Activated CD4-positive, alpha-beta T cell treated with anti-CD3 and anti-CD28 coated beads for 4 hours (primary cell): Measurements from ENCODE around the gene ZNF689.
"Not testable (repeated sequence)": the region's sequence is repeated elsewhere in the genome, so short reads cannot be mapped to it uniquely, and the experiment has no call there.

Experiments
- DNase-seq, 2 donors: peaks; one replicate each; pipeline ENCODE4 v3.0.0-alpha.2; 2020

ZNF689 gene

GRCh38 chr16:30590869-30591268, 19.3 kb downstream of the ZNF689 start:
- DNase-seq = not testable (repeated sequence)

GRCh38 chr16:30589582-30589981, 20.6 kb downstream of the ZNF689 start:
- DNase-seq = not testable (repeated sequence)

- no peak for DNase-seq
Measured at GRCh38 chr16:30588651-30589050, 21.5 kb downstream of the ZNF689 start.

GRCh38 chr16:30585400-30586191, 24.6 kb downstream of the ZNF689 start, which contains the start of gene ZNF785:
ZNF785 (minus strand) TSS chr16:30585697; CDS start chr16:30585611, 86 bp downstream.
- peak; percentile 89 to 92 for DNase-seq

DNA sequence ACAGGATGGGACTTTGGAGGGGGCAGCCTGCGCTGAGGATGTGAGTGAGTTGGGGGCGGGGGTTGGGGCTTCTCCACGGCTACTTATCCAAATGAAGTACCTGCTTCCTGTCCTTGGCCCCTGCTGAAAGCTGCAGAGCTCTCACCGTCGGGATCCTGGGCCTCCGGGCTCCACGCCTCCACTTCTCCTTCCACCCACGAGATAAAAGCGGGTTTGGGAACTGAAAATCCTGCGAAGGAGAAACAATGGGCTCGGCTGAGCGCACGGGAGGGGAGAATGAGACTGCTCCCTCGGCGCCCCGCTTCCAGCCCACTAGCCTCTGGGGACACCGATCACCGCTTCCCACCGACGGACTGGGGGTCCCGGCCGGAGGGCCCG, 25.2 kb downstream of the ZNF689 start:
- DNase-seq = no peak

DNA sequence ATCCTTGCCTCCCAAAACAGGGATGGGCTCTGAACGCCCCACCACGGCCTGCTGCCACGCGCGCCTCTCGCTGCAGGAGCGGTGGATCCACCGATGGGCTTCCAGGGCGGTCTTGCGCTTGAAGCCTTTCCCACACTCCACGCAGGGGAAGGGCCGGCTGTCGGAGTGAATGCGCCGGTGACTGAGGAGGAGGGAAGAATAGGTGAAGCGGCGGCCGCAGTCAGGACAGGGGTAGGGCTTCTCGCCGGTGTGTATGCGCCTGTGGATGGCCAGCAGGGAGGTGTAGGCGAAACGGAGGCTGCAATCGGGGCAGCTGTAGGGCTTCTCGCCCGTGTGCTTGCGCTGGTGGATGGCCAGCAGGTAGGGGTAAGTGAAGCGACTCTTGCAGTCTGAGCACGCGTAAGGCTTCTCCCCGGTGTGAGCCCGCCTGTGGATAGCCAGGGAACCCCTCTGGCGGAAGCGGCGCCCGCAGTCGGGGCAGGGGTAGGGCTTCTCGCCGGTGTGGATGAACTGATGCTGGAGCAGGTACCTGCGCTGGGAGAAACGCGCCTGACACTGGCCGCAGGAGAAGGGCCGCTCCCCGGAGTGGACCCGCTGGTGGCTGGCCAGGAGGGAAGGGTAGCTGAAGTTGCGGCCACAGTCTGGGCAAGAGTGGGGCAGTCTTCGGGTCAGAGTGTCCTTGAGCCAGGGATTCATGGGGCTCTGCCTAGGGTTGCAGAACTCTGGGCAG, 27.4 kb downstream of the ZNF689 start:
- DNase-seq = no peak

DNA sequence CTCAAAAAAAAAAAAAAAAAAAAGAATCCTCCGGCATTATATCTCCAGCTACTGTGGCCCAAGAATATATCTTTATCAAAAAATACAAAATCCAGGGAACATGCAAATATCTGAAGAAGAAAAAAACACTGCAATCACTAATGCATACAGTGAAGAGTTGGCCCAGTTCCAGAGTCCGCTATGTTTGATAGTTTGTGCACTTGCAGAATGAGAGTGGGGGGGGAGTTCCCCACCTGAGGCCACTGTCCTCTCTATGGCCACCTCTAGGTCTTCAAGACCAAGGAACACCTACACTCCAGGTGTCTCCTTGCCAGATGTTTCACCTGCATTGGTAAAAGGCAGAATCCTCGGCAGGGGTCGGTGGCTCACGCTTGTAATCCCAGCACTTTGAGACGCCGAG, 28.7 kb downstream of the ZNF689 start:
- no peak for DNase-seq

DNA sequence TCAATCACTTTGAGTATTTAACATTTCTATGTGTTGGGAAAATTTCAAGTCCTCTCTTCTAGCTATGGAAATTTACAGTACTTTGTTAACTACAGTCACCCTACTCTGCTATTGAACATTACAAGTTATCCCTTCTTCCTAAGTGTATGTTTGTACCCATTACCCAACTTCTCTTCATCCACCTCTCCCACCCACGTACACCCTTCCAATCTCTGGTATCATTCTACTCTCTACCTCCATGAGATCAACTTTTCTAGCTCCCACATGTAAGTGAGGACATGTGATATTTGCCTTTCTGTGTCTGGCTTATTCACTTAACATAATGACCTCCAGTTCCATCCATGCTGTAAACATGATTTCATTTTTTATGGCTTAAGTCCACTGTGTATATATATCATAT, 35.5 kb downstream of the ZNF689 start:
- no peak for DNase-seq

DNA sequence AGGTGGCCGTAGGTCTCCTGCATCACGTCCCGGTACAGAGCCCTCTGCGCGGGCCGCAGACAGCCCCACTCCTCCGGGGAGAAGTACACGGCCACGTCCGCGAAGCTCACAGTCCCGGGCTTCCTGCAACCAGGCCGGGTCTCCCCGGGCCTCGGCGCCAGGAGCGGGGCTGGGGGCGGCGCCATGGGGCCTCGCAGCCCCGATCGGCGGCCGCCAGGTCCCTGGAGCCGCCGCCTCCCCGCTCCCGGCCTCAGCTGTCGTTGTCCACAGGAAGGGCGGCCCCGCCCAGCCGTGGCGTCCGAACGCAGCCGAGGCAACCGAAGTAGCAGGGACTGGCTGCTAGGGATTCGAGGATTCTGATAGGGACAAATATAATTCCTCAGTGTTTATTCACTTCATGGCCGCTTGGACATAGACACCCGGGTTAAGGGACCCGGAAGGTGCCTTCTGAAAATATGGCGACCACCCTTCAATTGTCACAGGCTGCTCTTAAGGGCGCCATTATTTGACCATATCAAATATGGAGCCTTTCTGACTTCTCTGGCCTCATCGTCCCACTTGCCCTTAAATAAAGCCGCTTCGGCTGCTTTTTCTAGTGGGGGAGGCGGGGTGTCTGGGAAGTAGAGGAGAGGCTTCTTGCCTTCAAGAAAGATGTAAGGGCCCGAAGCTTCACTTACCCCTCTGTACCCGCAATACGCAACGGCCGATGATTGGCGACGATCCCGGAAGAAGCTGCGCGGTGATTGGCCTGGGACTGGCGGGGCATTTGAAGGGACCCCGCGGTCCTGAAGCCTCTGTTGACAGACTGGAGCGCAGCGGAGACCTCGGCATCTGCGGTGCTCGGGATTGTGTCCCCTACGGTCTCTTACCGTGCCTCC, 38.5 kb downstream of the ZNF689 start, which contains the start of gene ZNF688:
Gene ZNF688 (minus strand): TSS at position 270 of the 878 bp plus-strand sequence. CDS start 85 bp downstream, at position 185.
- peak; percentile 94 to 95 for DNase-seq

- DNase-seq = no peak
Measured at GRCh38 chr16:30570636-30571444, 39.3 kb downstream of the ZNF689 start.

DNA sequence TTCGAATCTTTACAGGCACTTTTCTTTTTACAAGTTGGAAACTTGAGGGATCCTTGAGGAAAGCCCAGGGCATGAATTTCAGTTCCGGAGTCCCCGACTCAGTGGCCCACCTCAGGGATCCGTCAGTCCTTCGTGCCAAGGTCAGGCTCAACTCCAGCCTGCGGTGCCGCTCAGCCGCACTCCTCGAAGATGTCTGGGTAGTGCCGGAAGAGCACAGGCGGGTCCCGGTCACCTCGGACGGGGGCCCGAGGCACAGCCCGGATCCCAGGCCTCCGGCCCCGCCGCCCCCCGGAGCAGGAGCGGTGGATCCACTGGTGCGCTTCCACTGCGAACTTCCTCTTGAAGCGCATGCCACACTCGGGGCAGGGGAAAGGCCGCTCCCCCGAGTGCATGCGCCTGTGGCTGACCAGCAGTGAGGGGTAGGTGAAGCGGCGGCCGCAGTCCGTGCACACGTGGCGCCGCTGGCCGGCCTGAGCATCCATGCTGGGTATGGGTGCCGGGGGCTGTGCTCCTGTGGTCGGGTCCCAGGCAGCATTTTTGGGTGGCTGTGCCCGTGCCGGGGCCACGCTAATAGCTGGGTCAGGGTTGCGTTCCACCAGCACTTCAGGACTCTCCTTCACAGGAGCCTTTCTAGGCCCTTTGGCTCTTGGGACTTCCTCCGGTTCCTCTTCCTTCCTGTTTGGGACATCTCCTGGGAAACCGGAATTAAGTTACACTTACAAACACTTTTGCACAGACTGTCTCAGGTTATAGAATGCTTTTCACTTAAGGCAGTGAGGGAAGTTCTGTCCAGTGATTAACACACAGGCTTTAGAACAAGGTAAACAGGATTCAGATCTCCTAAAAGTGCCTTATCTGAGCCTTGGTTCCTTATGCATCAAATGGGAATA, 40.2 kb downstream of the ZNF689 start:
- no peak for DNase-seq

DNA sequence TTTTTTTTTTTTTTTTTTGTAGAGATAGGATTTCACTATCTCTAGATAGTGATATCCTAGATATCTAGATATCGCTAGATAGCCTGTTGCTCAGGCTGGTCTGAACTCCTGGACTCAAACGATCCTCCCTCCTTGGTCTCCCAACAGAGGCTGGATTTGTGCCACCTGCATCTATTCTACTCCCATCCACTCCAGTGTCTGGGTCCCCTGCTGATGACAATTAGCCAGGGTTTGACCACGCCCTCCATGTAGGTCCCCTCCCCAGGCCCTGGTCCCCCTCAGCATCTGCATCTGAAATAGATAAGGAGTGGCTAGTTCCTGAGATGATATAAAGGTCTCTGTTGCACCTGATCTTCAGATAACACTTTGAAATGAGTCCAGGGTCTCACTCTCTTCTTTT, 40.9 kb downstream of the ZNF689 start:
- DNase-seq = no peak

GRCh38 chr16:30567991-30568638, 42.1 kb downstream of the ZNF689 start:
- peak; percentile 49 to 50 for DNase-seq

DNA sequence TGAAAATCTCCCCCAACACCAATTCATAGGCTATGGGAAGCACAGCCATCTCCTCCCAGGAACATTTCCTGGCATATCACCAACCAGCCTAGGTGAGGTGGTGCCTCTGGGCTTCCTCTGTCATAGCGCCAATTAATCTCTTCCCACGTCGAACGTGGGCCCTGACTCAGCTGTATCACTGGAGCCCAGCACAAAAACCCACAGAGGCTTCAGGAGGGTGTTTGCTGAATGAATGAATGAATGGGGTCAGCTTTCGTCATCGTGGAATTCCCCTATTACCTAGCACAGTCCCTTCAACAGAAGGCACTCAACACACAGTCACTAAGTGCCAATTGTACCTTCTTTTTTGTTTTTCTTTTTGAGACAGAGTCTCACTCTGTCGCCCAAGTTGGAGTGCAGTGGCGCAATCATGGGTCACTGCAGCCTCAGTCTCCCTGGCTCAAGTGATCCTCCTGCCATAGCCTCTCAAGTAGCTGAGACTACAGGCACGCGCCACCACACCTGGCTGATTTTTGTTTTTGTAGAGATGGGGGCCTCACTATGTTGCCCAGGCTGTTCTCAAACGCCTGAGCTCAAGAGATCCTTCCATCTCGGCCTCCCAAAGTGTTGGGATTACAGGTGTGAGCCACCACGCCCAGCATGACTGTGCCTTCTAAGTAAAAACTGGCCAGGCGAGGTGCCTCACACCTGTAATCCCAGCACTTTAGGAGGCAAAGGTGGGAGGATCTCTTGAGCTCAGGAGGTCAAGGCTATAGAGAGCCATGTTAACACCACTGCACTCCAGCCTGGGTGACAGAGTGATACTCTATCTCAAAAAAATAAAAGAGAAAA, 42.8 kb downstream of the ZNF689 start:
- DNase-seq = peak; percentile 72 to 76

- DNase-seq = no peak
Measured at GRCh38 chr16:30566531-30566930, 43.7 kb downstream of the ZNF689 start.

GRCh38 chr16:30565984-30566383, 44.2 kb downstream of the ZNF689 start:
- no peak for DNase-seq

DNA sequence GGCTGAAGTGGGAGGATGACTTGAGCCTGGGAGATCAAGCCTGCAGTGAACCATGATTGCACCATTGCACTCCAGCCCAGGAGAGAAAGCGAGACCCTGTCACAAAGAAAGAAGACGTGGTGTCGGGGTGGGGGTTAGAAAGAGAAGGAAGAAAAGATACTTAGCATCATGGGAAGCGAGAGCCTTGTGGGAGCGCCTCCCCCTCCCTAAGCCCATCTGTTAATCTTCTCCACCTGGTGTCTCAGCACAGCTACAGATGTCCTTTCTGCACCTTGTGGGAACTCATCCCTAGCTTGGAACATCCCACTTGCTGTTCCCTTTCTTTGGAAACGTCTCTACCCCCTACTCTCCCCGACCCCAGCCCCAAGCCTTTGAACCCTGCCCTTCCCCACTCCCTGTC, 44.7 kb downstream of the ZNF689 start:
- DNase-seq = no peak

DNA sequence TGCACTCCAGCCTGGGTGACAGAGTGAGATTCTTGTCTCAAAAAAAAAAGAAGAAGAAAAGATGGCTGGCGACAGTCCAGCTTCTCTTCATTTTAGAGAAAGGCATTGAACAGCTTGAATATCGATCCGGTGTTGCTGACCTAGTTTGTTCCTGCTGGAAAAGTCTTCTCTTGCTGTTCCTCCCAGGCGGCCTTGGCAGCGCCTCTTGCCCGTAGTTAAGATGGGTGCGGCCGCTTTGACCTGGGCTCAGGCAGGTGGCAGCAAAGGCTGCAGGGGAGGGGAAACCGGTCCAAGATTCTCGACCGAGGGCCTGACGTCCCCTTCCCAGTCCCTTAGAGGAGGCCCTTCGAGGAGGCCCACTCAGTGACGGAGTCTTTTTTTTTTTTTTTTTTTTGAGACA, 48.2 kb downstream of the ZNF689 start:
- no peak for DNase-seq

DNA sequence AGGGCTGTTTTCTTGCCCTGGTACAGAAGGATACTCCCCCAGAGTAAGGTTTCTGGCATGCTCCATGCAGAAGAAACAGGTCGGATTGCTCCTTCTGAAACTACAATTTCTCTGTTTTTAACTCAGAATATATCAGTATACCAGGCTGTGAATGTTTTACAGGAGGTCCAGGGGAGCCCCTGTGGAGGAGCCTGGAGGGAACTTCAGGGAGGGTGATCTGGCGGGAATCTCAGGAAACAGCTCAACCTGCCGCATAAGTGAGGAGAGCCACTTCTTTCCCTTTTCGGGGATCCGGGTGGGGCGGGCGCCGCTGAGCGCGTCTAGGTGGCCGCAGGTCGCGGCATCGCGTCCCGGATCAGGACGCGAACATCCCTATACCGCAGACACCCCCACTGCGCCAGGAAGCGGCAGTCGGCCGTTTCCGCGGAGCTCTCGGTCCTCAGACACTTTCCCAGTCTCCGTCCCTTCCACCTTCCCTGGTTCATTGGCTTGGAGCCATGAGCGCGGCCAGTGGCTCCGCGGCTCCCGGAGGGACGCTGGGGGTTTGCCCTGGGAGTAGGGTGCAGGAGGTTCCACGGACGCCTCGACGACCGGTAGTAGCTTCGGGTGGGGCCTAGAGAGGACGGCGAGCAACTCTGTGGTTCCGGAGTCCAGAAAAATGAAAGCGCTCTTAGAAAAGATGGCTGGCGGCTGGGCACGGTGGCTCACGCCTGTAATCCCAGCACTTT, 48.9 kb downstream of the ZNF689 start:
- DNase-seq = peak in 1 of 2 donors; percentile 16
